Measurements from ENCODE around the gene UBE2D1. TPM values are rescaled to one million over a fixed set of nuclear protein-coding genes. Genes with fewer than 3 reads are reported as not detected.

UBE2D1 gene
- total RNA-seq, 2 donors from 2014 or later, result 6.8 to 17.4 TPM

DNA sequence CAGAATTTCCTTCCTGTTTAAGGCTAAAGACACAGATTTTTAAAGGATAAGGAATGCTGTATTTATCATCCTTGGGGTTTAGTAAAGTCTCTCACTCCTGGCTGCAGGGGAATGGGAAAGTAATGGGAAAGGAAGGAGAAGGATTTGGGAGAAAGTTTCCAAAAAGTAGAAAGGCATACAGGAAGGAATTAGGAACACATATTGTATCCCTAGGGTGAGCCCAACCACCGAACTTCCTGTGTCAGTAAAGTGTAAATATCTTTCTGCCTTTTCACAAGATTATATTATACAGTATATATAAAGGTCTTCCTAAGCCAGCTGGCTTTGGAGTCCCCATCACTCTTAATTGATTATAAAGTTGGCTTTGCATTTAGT lies 12.0 kb upstream of the UBE2D1 start:
- no peak for ATAC-seq (ENCODE audit: insufficient number of reproducible peaks, low FRiP score, low read depth)
- Histone ChIP-seq H3K27ac (no peak overlapping the region), H3K27me3 (replicated peaks; ENCODE audit: insufficient read depth) (no peaks in the 10 kb centered on the region), H3K9me3 (no peaks in the 10 kb centered on the region), H3K4me1 (ENCODE audit: control insufficient read depth in 1 of 2, low read depth in 2 of 2) (no peaks in the 10 kb centered on the region), H3K4me3 (no peak overlapping the region), H3K36me3 (no peaks in the 10 kb centered on the region)
- TF ChIP-seq, protein P1, sequence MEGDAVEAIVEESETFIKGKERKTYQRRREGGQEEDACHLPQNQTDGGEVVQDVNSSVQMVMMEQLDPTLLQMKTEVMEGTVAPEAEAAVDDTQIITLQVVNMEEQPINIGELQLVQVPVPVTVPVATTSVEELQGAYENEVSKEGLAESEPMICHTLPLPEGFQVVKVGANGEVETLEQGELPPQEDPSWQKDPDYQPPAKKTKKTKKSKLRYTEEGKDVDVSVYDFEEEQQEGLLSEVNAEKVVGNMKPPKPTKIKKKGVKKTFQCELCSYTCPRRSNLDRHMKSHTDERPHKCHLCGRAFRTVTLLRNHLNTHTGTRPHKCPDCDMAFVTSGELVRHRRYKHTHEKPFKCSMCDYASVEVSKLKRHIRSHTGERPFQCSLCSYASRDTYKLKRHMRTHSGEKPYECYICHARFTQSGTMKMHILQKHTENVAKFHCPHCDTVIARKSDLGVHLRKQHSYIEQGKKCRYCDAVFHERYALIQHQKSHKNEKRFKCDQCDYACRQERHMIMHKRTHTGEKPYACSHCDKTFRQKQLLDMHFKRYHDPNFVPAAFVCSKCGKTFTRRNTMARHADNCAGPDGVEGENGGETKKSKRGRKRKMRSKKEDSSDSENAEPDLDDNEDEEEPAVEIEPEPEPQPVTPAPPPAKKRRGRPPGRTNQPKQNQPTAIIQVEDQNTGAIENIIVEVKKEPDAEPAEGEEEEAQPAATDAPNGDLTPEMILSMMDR (IDR thresholded peaks at IDR 0.05), result no peak
- DNase-seq (ENCODE audit: low spot score), result no peak

DNA sequence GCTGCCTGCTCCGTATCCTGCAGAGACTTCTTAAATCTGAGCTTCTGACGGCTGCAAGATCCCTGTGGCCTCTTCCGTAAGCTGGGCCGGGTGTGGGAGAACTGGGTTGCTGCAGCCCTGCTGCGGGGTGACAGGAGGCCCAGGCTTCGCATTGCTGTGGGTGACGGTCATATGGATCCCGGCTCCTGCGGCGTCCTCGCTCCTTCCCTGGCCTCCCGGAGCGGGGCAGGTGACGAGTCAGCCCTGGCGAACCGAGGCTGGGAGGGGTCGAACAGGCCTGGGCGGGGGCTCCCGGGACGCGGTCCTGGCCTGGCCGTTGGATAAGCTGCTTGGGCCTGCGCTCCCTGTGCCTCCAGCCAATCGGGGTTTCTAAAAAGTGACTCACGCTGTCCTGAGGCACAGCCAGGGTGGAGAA lies 7.8 kb upstream of the UBE2D1 start:
- no peaks in the 10 kb centered on the region for H3K27me3 ChIP-seq (replicated peaks; ENCODE audit: insufficient read depth)
- no peak for DNase-seq (ENCODE audit: low spot score)
- no peaks in the 10 kb centered on the region for H3K36me3 ChIP-seq
- H3K9me3 ChIP-seq, result no peaks in the 10 kb centered on the region
- peak overlapping the region; percentile 65 for H3K4me3 ChIP-seq
- no peaks in the 10 kb centered on the region for H3K4me1 ChIP-seq (ENCODE audit: control insufficient read depth in 1 of 2, low read depth in 2 of 2)
- ATAC-seq (ENCODE audit: insufficient number of reproducible peaks, low FRiP score, low read depth), result no peak
- TF ChIP-seq, protein P1 (IDR thresholded peaks at IDR 0.05), result no peak
- no peak overlapping the region for H3K27ac ChIP-seq

DNA sequence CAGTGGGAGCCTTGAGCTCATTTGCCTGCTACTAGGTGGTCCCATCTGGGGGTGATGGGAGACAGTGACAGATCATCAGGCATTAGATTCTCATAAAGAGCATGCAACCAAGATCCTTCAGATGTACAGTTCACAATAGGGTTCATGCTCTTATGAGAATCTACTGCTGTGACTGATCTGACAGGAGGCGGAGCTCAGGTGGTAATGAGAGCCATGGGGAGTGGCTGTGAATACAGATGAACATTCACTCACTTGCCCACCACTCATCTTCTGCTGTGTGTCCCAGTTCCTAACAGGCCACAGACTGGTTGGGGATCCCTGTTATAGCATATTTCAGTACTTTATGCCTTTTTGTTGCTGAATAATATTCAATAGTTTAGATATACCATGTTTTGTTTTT lies 6.6 kb upstream of the UBE2D1 start:
- no peaks in the 10 kb centered on the region for H3K9me3 ChIP-seq
- H3K27ac ChIP-seq, result no peak overlapping the region
- no peaks in the 10 kb centered on the region for H3K4me1 ChIP-seq (ENCODE audit: control insufficient read depth in 1 of 2, low read depth in 2 of 2)
- H3K36me3 ChIP-seq, result no peaks in the 10 kb centered on the region
- H3K27me3 ChIP-seq (replicated peaks; ENCODE audit: insufficient read depth), result no peaks in the 10 kb centered on the region
- DNase-seq (ENCODE audit: low spot score), result no peak
- ATAC-seq (ENCODE audit: insufficient number of reproducible peaks, low FRiP score, low read depth), result no peak
- no peak overlapping the region for H3K4me3 ChIP-seq
- TF ChIP-seq, protein P1 (IDR thresholded peaks at IDR 0.05), result no peak

DNA sequence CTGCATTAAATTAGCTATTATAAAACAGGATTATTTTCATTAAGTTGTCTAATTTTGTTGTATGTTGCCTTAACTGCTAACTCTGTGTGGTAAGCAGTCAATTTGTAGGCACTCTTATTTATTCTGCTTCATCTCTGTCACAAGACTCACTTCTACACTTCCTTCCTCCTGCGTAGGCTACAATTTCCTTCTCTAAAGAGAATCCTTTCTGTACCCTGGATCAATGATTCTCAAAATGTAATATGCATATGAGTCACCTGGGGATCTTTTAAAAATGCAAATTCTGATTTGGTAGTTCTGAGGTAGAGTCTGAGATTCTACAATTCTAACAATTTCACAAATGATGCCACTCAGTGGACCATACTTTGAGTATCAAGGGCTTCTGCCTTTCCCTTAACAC lies 4.4 kb upstream of the UBE2D1 start:
- Histone ChIP-seq H3K27ac (no peak overlapping the region), H3K27me3 (replicated peaks; ENCODE audit: insufficient read depth) (no peaks in the 10 kb centered on the region), H3K9me3 (no peaks in the 10 kb centered on the region), H3K4me3 (no peak overlapping the region), H3K36me3 (no peaks in the 10 kb centered on the region), H3K4me1 (ENCODE audit: control insufficient read depth in 1 of 2, low read depth in 2 of 2) (peaks cover 0 to 4% of the 10 kb centered on the region in 2 donors)
- TF ChIP-seq, protein P1 (IDR thresholded peaks at IDR 0.05), result no peak
- DNase-seq (ENCODE audit: low spot score), result no peak
- no peak for ATAC-seq (ENCODE audit: insufficient number of reproducible peaks, low FRiP score, low read depth)

DNA sequence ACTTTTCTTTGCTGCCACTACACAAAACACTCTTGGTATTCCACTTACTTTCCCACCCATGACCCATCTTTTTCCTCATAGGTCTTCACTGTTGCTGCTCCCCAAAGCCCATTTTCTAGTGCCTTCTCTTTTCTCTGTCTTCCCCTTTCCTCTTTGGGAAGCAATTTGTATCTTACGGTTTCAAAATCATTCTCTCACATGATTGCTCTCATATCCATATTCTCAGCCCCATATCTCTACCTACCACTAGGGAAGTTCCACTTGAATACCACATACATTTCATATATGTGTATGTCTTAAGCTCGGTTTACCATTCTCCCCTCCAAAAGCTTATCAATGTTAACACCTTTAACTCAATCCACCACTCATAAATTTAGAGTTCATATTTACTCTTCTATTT lies 3.2 kb upstream of the UBE2D1 start:
- Histone ChIP-seq H3K36me3 (no peaks in the 10 kb centered on the region), H3K27ac (no peak overlapping the region), H3K27me3 (replicated peaks; ENCODE audit: insufficient read depth) (no peaks in the 10 kb centered on the region), H3K9me3 (no peaks in the 10 kb centered on the region), H3K4me3 (no peak overlapping the region), H3K4me1 (ENCODE audit: control insufficient read depth in 1 of 2, low read depth in 2 of 2) (peaks cover 8 to 15% of the 10 kb centered on the region in 2 donors)
- TF ChIP-seq, protein P1 (IDR thresholded peaks at IDR 0.05), result no peak
- ATAC-seq (ENCODE audit: insufficient number of reproducible peaks, low FRiP score, low read depth), result no peak
- no peak for DNase-seq (ENCODE audit: low spot score)

All from thoracic aorta (tissue), 2 donors.